ENCODE results near the gene CRIP1. TPM values are rescaled to one million over a fixed set of nuclear protein-coding genes. Genes with fewer than 3 reads are reported as not detected.
A peak's percentile ranks its signal among the peaks of the same experiment; 100 is the strongest.

The CRIP1 gene
- total RNA-seq, 8 experiments from 2014 or later: 3.3 to 14.5 (median 5.1) TPM

DNA sequence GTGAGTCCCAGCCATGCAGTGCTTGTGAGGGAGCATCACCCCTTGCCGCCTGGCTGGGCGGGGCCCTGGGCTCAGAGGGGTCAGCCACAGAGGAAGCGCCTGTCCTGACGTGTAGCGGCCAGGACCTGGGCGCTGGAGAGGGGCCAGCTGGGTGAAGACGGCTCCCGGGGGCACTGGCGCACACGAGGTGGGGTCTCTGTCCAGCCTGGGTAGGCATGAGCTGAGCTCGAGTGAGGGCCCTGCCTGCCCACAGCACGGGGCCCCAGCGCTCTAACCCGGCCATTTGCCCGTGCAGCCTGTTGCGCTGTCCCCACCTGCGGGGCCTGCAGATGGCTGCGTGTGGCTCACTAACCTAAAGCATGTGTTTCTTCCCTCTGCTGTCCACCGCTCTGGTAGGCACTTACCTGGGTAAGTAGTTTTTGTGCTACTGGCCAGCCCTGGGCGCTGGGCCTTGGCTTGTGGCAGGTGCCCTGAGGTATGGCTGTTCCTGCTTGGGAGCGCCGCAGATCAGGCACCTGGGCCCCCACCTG lies 18.7 kb upstream of the CRIP1 start:
- Histone ChIP-seq H3K27ac (no peak overlapping the region), H3K4me3 (no peak overlapping the region), H3K4me1 (replicated peaks in 1 of 2) (peaks cover 22 to 28% of the 10 kb centered on the region in 2 donors)
- in situ Hi-C loops (cut with MboI; ENCODE audit: low pct_unique_long_range_greater_than_20kb in 2 of 9, low sequenced_read_pairs in 9 of 9, unreplicated experiment in 9 of 9): no loop called here
- 87 to 100% (median 100%) methylated on average over 1 to 3 of the region's 22 CpGs; no CpG with 5 or more reads in 7 of the 10 experiments for WGBS, 10 experiments
- ATAC-seq (replicated peaks in 6 of 8): no peak

DNA sequence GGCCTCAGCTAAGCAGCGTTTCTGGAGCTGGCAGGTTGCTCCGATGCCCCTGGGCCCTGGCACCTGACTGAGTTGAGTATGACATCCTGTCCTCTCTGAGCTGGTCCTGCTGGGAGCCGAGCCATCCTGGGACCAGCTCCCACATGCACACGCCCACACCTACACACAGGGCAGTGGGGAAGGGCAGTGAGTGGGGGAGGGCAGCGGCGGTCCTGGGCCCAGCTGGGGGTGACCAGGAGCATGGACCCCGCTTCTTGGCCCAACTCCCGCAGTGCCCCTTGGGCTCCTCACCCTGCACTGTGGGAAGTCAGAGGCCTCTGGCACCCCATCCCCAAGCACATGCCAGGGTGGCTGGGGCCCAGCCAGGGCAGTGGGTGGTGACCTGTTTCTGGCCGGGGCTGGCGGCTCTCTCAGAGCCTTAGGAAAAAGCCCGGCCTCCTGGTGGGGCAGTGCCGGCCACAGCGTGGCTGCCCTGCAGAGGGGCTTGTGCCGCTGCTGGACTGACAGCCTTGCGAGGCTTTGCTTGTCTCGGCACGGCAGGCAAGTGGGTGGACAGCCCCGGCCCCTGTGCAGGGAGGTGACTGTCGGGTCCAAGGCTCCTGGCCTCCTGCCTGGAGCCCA lies 18.0 kb upstream of the CRIP1 start:
- Histone ChIP-seq H3K4me1 (replicated peaks in 1 of 2) (peaks cover 29 to 35% of the 10 kb centered on the region in 2 donors), H3K27ac (no peak overlapping the region), H3K4me3 (no peak overlapping the region)
- in situ Hi-C loops (cut with MboI; ENCODE audit: low pct_unique_long_range_greater_than_20kb in 2 of 9, low sequenced_read_pairs in 9 of 9, unreplicated experiment in 9 of 9): no loop called here
- no peak for ATAC-seq (replicated peaks in 6 of 8)
- 95 to 100% methylated on average over 1 to 4 of the region's 19 CpGs; no CpG with 5 or more reads in 8 of the 10 experiments for WGBS, 10 experiments

DNA sequence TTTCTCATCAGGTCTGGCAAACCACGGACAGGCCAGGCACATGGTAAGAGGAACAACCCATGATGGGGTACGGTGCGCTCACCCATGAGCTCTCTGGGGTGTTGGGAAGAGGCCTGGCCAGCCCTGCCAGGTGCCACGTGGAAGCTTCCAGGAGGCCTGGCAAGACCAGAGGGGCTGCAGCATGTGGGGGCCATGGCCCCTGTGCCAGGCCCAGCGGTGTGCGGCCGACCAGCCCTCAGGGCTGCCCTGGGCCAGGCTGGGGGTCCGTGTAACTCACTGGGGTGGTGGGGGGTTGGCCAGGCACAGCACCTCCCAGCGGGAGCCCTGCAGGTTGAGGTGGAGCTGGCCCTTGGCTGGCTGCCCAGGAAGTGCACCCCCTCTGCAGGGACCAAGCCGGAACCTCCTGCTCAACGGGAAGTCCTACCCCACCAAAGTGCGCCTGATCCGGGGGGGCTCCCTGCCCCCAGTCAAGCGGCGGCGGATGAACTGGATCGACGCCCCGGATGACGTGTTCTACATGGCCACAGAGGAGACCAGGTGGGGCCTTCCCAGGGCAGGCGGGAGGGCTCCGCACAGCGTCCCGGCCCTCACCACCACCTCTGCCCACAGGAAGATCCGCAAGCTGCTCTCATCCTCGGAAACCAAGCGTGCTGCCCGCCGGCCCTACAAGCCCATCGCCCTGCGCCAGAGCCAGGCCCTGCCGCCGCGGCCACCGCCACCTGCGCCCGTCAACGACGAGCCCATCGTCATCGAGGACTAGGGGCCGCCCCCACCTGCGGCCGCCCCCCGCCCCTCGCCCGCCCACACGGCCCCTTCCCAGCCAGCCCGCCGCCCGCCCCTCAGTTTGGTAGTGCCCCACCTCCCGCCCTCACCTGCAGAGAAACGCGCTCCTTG lies 17.0 kb upstream of the CRIP1 start:
- Histone ChIP-seq H3K27ac (no peak overlapping the region), H3K4me3 (no peak overlapping the region), H3K4me1 (replicated peaks in 1 of 2) (peaks cover 30 to 38% of the 10 kb centered on the region in 2 donors)
- in situ Hi-C loops (cut with MboI; ENCODE audit: low pct_unique_long_range_greater_than_20kb in 2 of 9, low sequenced_read_pairs in 9 of 9, unreplicated experiment in 9 of 9): no loop called here
- no peak for ATAC-seq (replicated peaks in 6 of 8)
- whole genome bisulfite sequencing, 10 experiments: 96 to 100% (median 98%) methylated on average over 2 to 12 of the region's 54 CpGs; no CpG with 5 or more reads in 7 of the 10 experiments

DNA sequence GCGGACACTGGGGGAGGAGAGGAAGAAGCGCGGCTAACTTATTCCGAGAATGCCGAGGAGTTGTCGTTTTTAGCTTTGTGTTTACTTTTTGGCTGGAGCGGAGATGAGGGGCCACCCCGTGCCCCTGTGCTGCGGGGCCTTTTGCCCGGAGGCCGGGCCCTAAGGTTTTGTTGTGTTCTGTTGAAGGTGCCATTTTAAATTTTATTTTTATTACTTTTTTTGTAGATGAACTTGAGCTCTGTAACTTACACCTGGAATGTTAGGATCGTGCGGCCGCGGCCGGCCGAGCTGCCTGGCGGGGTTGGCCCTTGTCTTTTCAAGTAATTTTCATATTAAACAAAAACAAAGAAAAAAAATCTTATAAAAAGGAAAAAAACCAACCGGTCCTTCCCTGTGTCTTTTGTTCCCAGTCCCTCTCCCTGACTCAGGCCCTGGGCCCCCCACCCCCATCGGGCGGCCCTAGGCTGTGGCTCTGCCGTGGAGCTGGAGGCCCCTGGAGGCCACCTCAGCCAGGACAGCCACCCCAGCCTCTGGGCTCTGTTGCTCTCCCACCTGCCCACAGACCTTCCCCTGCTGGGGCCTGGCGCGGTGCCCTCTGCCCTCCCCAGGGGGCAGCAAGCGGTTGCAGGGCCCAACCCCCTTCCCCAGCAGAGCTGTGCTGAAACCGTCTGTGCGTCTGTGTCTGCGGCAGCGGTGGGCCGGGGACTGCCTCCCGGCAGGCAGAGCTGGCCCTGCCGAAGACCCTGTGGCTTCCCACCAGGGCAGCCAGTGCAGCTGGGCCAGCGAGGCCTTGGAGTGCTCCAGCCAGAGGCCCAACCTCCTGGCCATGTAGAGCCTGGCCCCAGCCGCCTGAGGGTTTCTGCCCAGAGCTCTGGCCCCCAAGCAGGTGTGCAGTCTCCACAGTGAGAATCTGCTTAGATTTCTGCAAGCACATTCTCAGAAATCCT lies 16.1 kb upstream of the CRIP1 start:
- no peak overlapping the region for H3K4me3 ChIP-seq
- ATAC-seq (replicated peaks in 6 of 8): peak in 3 of 8 experiments; percentile 1 to 10 (median 1)
- peaks cover 32 to 38% of the 10 kb centered on the region in 2 donors for H3K4me1 ChIP-seq (replicated peaks in 1 of 2)
- peak overlapping the region; percentile 43 to 82 for H3K27ac ChIP-seq
- 50 to 98% (median 89%) methylated on average over 1 to 17 of the region's 34 CpGs; no CpG with 5 or more reads in 1 of the 10 experiments for WGBS, 10 experiments
- in situ Hi-C loops (cut with MboI; ENCODE audit: low pct_unique_long_range_greater_than_20kb in 2 of 9, low sequenced_read_pairs in 9 of 9, unreplicated experiment in 9 of 9): no loop called here

DNA sequence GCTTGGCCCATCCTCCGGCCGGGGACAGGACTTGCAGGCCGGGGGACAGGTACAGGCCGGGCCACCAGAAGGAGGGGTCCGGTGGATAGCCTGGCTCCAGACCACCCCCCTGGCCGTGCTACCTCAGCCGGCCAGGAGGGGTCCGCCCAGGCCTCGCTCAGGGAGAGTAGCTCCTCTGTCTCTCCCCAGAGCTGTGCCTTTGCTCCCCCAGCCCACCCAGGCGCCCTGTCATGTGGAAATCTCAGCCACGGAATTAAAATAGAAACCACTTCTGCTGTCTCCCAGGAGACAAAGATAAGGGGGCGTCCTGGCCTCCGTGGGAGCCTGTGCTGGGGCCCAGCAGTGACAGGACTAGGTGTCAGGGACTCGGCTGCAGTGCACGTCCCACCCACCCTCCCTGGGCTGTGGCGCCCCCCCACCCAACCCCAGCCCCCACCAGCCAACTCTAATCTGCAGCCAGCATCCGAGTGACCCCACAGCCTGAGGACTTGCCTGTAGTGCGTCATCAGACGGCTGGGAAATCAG lies 15.3 kb upstream of the CRIP1 start:
- Histone ChIP-seq H3K27ac (peak overlapping the region; percentile 43 to 82), H3K4me1 (replicated peaks in 1 of 2) (peaks cover 39 to 45% of the 10 kb centered on the region in 2 donors), H3K4me3 (no peak overlapping the region)
- in situ Hi-C loops (cut with MboI; ENCODE audit: low pct_unique_long_range_greater_than_20kb in 2 of 9, low sequenced_read_pairs in 9 of 9, unreplicated experiment in 9 of 9): no loop called here
- peak in 5 of 8 experiments; percentile 5 to 31 (median 20) for ATAC-seq (replicated peaks in 6 of 8)
- no CpG with 5 or more reads among the region's 19 CpGs for WGBS, 10 experiments

DNA sequence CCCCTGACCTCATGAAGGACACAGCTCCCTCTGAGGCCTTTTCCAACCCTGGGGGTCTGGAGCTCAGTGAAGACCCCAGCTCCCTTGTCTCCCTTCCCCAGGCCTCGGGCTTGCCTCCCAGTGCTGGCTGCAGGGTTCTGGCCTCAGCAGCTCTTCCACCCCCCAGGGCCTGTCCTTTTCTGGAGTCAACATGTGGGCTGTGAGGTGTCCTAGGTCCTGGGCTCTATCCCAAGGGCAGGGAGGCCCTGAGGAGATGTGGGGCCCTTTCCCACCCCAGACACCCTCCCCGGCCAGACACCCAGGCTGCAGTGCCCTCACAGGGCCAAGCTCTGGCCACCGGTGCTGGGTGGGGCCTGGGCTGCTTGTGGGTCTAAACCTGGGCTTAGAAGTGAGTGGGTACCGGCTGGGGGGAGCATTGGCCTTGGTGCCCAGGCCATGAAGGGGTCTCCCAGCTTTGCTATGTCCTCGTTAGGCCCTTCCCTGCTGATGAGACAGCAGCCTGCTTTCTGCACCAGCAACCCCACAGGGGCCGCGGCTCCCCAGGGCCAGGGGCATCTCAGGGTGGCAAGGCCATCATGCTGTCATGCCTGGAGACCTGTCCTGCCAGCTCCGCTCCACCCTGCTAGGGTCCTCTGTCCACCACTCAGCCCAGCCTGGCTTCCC lies 14.7 kb upstream of the CRIP1 start:
- peaks cover 45 to 51% of the 10 kb centered on the region in 2 donors for H3K4me1 ChIP-seq (replicated peaks in 1 of 2)
- H3K27ac ChIP-seq: peak overlapping the region in 1 of 2 donors; percentile 82
- WGBS, 10 experiments: 100% methylated on average over 1 of the region's 8 CpGs; no CpG with 5 or more reads in 9 of the 10 experiments
- ATAC-seq (replicated peaks in 6 of 8): no peak
- in situ Hi-C loops (cut with MboI; ENCODE audit: low pct_unique_long_range_greater_than_20kb in 2 of 9, low sequenced_read_pairs in 9 of 9, unreplicated experiment in 9 of 9): no loop called here
- no peak overlapping the region for H3K4me3 ChIP-seq

DNA sequence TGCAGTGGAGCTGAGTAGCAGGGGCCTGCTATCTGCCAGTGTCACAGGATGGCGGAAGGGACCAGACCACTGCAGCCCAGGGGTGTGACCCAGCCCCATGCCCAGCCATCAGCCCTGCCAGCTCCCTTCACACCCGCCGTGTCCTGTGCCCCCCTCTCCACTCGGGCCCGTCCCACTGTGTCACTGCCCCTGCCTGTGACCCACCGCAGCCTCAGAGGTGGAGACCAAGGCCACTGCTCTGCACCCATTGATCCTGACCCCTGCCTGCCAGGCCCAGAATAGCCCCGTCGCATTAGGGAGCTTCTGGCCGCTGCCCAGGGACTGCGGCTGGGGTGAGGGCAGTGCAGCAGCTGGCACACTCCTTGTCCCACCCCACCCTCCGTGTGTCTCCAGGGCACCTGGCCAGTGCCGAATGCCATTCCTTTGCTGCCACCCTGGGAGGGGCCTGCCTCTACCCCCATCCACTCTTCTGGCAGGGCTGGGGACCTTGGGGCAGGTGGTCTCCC lies 14.1 kb upstream of the CRIP1 start:
- H3K4me3 ChIP-seq: no peak overlapping the region
- peaks cover 49 to 55% of the 10 kb centered on the region in 2 donors for H3K4me1 ChIP-seq (replicated peaks in 1 of 2)
- H3K27ac ChIP-seq: no peak overlapping the region
- 10 to 100% (median 100%) methylated on average over 1 to 2 of the region's 12 CpGs; no CpG with 5 or more reads in 6 of the 10 experiments for whole genome bisulfite sequencing, 10 experiments
- ATAC-seq (replicated peaks in 6 of 8): no peak
- in situ Hi-C loops (cut with MboI; ENCODE audit: low pct_unique_long_range_greater_than_20kb in 2 of 9, low sequenced_read_pairs in 9 of 9, unreplicated experiment in 9 of 9): no loop called here

DNA sequence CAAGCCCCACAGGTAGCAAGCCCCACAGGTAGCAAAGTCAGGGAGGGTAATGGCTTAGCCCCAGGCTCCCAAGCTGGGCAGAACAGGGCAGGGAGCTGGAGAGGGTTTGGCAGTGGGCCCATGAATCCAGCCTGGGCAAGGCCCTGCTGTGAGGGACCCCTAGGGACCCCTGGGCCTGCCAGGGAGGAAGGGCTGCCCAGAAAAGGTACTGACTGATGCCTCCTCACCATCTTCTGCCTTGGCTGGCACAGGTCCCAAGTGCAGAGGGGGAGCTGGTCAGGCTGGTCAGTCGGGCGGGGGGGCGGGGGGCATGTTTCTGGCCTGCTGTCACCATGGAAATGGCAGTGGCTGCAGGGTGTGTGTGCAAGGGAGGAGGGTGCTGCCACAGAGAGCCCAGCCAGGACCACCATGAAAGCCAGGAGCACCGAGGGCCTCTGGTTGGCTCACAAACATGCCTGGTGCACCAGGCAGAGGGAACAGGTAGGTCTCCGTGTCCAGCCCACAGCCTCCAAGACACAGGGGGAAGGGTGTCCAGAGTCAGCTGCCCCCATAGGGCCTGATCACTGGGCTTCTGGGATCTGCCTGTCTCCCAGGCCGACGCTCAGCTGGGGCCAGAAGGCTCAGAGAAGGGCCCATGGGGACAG lies 13.5 kb upstream of the CRIP1 start:
- WGBS, 10 experiments: 40% methylated on average over 1 of the region's 7 CpGs; no CpG with 5 or more reads in 9 of the 10 experiments
- in situ Hi-C loops (cut with MboI; ENCODE audit: low pct_unique_long_range_greater_than_20kb in 2 of 9, low sequenced_read_pairs in 9 of 9, unreplicated experiment in 9 of 9): no loop called here
- Histone ChIP-seq H3K4me3 (peak overlapping the region in 4 of 5 donors; percentile 54 to 98 (median 70)), H3K27ac (peak overlapping the region in 1 of 2 donors; percentile 92), H3K4me1 (replicated peaks in 1 of 2) (peaks cover 49 to 57% of the 10 kb centered on the region in 2 donors)
- ATAC-seq (replicated peaks in 6 of 8): peak in 1 of 8 experiments; percentile 0

DNA sequence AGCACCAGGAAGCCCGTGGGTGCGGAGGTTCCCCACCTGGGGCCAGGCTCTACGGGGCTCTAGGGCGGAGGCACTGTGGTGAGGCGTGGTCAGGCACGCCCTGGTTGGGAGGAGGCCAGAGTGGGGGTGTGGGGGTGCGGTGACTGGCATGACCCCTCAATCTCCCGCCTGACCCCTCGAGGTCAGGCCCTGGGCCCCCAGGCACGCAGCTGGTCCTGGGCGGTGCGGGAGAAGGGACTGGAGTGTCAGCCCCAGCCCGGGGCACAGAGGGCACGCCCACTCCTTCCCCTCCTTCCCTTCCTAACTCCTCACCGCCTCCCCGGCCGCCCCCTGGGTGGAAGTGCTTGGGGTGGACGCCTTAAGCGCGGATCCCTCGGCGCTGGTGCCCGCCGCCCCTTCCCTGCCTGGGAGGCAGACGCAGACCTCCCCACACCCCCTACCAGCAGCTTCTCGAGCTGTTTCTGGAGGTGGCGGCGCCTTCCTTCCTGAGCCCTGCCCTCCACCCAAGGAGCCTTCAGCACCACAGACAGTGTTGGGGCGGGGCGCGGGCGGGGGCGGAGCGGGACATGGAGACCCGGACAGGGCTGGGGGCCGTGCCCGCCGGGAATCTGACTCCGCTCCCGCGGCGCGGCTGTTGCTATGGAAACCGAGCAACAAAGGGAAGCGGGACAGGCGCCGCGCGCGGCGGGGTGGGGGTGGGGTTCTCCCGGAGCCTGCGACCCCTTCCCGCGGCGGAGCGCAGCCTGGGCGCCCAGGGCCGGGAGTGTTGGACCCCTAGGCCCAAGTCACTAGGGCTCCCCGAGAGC lies 12.8 kb upstream of the CRIP1 start:
- in situ Hi-C loops (cut with MboI; ENCODE audit: low pct_unique_long_range_greater_than_20kb in 2 of 9, low sequenced_read_pairs in 9 of 9, unreplicated experiment in 9 of 9): no loop called here
- Histone ChIP-seq H3K4me1 (replicated peaks in 1 of 2) (peaks cover 49 to 62% of the 10 kb centered on the region in 2 donors), H3K4me3 (peak overlapping the region; percentile 54 to 98 (median 72)), H3K27ac (peak overlapping the region; percentile 70 to 92)
- 0% methylated on average over 1 to 4 of the region's 60 CpGs; no CpG with 5 or more reads in 8 of the 10 experiments for WGBS, 10 experiments
- ATAC-seq (replicated peaks in 6 of 8): peak; percentile 54 to 81 (median 72)

DNA sequence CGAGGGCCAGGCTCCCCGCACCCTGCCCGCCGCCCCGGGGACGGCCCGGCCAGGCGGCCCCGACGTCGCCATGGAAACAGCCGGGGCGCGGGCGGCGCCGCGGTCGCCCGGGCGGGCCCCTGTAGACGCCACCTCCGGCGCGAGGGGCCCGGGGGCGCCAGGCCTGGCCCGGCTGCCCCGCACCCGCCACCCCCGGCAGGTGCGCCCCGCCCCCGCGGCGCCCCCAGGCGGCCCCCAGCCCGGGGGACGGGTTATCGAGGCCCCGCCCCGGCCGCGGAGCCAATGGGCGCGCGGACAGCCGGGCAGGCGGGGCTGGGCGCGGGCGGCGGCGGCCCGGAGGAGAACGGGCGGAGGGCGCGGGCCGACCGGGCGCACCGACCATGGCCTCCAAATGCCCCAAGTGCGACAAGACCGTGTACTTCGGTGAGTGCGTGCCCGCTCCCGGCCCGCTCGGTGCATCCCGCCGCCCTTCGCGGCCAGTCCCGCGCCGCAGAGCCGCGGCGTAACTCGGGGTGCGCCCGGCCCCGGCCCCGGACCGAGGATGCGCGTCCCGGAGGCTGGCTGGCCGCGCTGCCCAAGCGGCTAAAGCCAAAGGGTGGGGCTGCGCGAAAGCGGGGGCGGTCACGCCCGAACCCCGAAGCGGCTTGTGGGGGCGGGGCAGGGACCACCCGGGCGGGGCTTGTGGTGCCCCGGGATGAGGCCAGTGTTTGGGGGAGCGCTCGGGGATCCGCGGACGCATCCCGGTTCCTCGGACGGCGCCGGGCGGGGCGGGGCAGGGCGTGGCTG lies 12.0 kb upstream of the CRIP1 start, which contains the start of gene CRIP2:
CRIP2 (plus strand) TSS at position 339 of the 786 bp plus-strand sequence; CDS start at position 381, 42 bp downstream.
- no CpG with 5 or more reads among the region's 118 CpGs for WGBS, 10 experiments
- peak; percentile 9 to 63 (median 44) for ATAC-seq (replicated peaks in 6 of 8)
- in situ Hi-C loops (cut with MboI; ENCODE audit: low pct_unique_long_range_greater_than_20kb in 2 of 9, low sequenced_read_pairs in 9 of 9, unreplicated experiment in 9 of 9): no loop called here
- Histone ChIP-seq H3K4me1 (replicated peaks in 1 of 2) (peaks cover 49 to 62% of the 10 kb centered on the region in 2 donors), H3K27ac (peak within 1 kb of the TSS; percentile 70 to 92), H3K4me3 (peak within 1 kb of the TSS; percentile 54 to 98 (median 72))
